ENCODE results near the gene SLC28A1.

- TF ChIP-seq CTCF (IDR thresholded peaks at IDR 0.05): no peak
- no peak for TF ChIP-seq EZH2 (IDR thresholded peaks at IDR 0.05; ENCODE audit: borderline replicate concordance, insufficient read depth, low read depth, low read length, poor library complexity, severe bottlenecking)
These were observed 10.4 kb downstream of the SLC28A1 start for GRCh38 chr15:84894736-84895425.

Data from B cell (primary cell).